Psoas muscle (tissue), 8 donors: ENCODE results near the gene PCBD1. TPM values are rescaled to one million over a fixed set of nuclear protein-coding genes. Genes with fewer than 3 reads are reported as not detected.

Experiments used
- ATAC-seq, 4 donors: fragments of 200-7000 bp; cut with Tn5 transposase; one replicate each; pipeline ENCODE4 v1.9.1; 2020; ENCODE audit warnings: moderate library complexity in 3 of 4, mild to moderate bottlenecking in 2 of 4
- DNase-seq, 2 donors: peaks; one replicate each; pipeline ENCODE4 v3.0.0-alpha.2; 2020
- H3K27ac ChIP-seq: fragments of 200-600 bp; one replicate; pipeline ENCODE4 v1.8.0; 2022
- H3K27me3 ChIP-seq, 3 donors: fragments of 200-600 bp in 1 of 3; one replicate each; pipeline versions ENCODE4 v1.6.1 to v1.8.0; 2013 to 2022; ENCODE audit warnings: low read length in 2 of 3, mild to moderate bottlenecking in 2 of 3, moderate library complexity in 1 of 3; ENCODE audit not compliant: insufficient read depth in 3 of 3
- H3K36me3 ChIP-seq, 2 donors: fragments of 200-600 bp in 1 of 2; one replicate each; pipeline versions ENCODE4 v1.6.1 to v1.8.0; 2013 to 2022; ENCODE audit warnings: low read depth in 1 of 2, mild to moderate bottlenecking in 1 of 2, moderate library complexity in 1 of 2; ENCODE audit not compliant: insufficient read depth in 1 of 2
- H3K4me1 ChIP-seq: fragments of 200-600 bp; one replicate; pipeline ENCODE4 v1.8.0; 2022
- H3K4me3 ChIP-seq: fragments of 200-600 bp; one replicate; pipeline ENCODE4 v1.8.0; 2022; ENCODE audit warnings: mild to moderate bottlenecking
- H3K9me3 ChIP-seq: fragments of 200-600 bp; one replicate; pipeline ENCODE4 v1.8.0; 2022
- WGBS, 3 donors: extraction: QIAGEN DNeasy Blood & Tissue Kit; methylation state at CpG; one replicate each; pipeline versions ENCODE4 v1.1.6 to v1.1.7; 2013; 5-methylcytosine and 5-hydroxymethylcytosine counted together
- intact Hi-C, 2 donors: fragments of 100-400 bp; cut with DNase I; formaldehyde crosslinking; loops; one replicate each; pipeline versions ENCODE4 v1.11.0 to v1.14.2; 2022
- polyA plus RNA-seq, 3 donors: library from polyadenylated mRNA; stranded (reverse); fragments of 200-250 nt; gene quantifications; one replicate each; pipeline ENCODE4 v1.2.3, GENCODE V29; 2013
- total RNA-seq, 4 donors: library from RNA; stranded (reverse); fragmentation: NEBNext Ultra II Directional in 2 of 4; extraction: Animal tissue kit (Norgen Biotek cat#: 25700) in 2 of 4; gene quantifications; one replicate each; pipeline versions ENCODE4 v1.2.1 to v1.2.4, GENCODE V29; 2021 to 2023
- TF ChIP-seq, protein P1 (sequence below): fragments of 200-600 bp; IDR thresholded peaks from one replicate; pipeline ENCODE4 v1.8.0; 2022; ENCODE audit warnings: antibody characterized with exemption
- donor health status: healthy with polysubstance abuse.
- donor health status: DM: no; HTN: no; CAD: no; lungs with moderate emphysema.
- donor health status: Bipolar disorder and iron deficiency.
- donor health status: healthy.
- donor health status: DM: yes; HTN: yes; CAD: no.
- donor health status: DM: no; HTN: no; CAD: no.
- donor health status: DM: no; HTN: no; CAD: no.
- donor health status: DM: yes; HTN: yes; CAD: no.

PCBD1 gene
- total and polyA plus RNA-seq, 7 donors: 53.9 to 133 (median 78.3) TPM

DNA sequence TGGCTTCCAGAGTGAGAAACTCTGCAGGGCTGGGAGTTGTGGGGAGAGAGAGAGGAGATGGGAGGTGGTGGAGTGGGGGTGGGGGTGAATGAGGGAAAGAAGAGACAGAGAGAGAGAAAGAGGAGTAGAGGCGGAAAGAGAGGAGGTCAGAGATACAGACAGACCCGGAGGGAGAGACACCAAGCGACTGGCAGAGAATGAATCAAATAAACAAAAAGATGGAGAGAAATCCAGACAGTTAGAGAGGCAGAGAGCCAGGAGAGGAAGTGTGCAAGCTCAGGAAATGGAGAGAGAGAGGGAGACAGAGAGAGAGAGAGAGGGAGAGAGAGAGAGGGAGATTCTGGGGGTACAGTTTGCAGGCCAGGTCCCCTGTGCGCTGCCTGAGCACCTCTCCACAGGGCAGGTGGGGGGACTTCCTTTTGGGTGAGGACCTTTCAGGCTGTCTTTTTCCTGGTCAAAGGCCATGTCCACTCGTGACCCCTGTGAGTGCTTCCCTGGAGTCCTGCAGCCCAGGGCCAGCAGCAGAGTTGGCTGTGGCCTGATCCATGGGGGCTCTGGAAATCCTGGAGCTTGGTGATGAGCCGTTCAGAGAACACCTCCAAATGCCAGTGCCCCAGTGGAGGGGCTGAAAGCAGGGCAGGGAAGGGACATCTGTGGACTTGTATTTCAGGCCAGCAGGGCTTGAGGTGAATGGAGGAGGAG is 25.0 kb upstream of the PCBD1 start:
- WGBS, 3 donors: 59 to 83% (median 71%) methylated on average over 6 of the region's 6 CpGs
- Histone ChIP-seq H3K27ac (no peak overlapping the region), H3K36me3 (no peaks in the 10 kb centered on the region), H3K4me3 (no peak overlapping the region), H3K9me3 (no peaks in the 10 kb centered on the region), H3K4me1 (no peaks in the 10 kb centered on the region), H3K27me3 (peaks cover 0 to 8% (median 0%) of the 10 kb centered on the region in 3 donors)
- TF ChIP-seq, protein P1, sequence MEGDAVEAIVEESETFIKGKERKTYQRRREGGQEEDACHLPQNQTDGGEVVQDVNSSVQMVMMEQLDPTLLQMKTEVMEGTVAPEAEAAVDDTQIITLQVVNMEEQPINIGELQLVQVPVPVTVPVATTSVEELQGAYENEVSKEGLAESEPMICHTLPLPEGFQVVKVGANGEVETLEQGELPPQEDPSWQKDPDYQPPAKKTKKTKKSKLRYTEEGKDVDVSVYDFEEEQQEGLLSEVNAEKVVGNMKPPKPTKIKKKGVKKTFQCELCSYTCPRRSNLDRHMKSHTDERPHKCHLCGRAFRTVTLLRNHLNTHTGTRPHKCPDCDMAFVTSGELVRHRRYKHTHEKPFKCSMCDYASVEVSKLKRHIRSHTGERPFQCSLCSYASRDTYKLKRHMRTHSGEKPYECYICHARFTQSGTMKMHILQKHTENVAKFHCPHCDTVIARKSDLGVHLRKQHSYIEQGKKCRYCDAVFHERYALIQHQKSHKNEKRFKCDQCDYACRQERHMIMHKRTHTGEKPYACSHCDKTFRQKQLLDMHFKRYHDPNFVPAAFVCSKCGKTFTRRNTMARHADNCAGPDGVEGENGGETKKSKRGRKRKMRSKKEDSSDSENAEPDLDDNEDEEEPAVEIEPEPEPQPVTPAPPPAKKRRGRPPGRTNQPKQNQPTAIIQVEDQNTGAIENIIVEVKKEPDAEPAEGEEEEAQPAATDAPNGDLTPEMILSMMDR: no peak
- ATAC-seq (no peak), DNase-seq (peak in 1 of 2 donors; percentile 15)
- intact Hi-C loops: no loop called here

DNA sequence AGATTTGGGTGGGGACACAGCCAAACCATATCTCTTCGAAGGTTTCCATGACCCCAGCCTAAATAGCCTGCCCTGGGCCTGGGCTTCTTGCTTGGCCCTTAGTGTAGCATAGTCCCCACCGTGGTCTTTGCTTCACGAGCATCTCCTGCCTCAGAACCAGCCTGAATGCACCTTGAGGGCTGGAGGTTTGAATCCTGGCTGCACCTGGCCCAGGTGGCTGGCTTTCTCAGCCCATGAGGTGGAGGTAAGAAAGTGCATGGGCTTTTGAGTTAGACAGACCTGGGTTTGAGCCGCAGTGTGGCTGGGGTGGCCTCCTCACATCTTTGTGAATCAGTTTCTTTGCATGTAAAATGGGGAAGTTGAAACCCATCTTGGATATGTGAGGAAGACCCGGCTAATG is 24.2 kb upstream of the PCBD1 start:
- 91 to 94% (median 92%) methylated on average over 5 of the region's 5 CpGs for WGBS, 3 donors
- Histone ChIP-seq H3K4me3 (no peak overlapping the region), H3K9me3 (no peaks in the 10 kb centered on the region), H3K36me3 (no peaks in the 10 kb centered on the region), H3K27ac (no peak overlapping the region), H3K4me1 (peaks cover under 1% of the 10 kb centered on the region), H3K27me3 (peaks cover 0 to 5% (median 0%) of the 10 kb centered on the region in 3 donors)
- TF ChIP-seq, protein P1: no peak
- ATAC-seq (no peak), DNase-seq (peak in 1 of 2 donors; percentile 17)
- intact Hi-C loops: no loop called here

GRCh38 chr10:70911386-70911785 is 23.0 kb upstream of the PCBD1 start:
- TF ChIP-seq, protein P1: no peak
- intact Hi-C loops: no loop called here
- 85 to 86% (median 85%) methylated on average over 4 of the region's 4 CpGs for WGBS, 3 donors
- no peak for ATAC-seq
- Histone ChIP-seq H3K27me3 (no peaks in the 10 kb centered on the region), H3K4me1 (peaks cover 4% of the 10 kb centered on the region), H3K4me3 (no peak overlapping the region), H3K27ac (no peak overlapping the region), H3K9me3 (no peaks in the 10 kb centered on the region), H3K36me3 (no peaks in the 10 kb centered on the region)
- DNase-seq: peak in 1 of 2 donors; percentile 15

GRCh38 chr10:70910486-70911341 is 22.3 kb upstream of the PCBD1 start:
- peaks cover 4% of the 10 kb centered on the region for H3K4me1 ChIP-seq
- no peaks in the 10 kb centered on the region for H3K36me3 ChIP-seq
- WGBS, 3 donors: 91 to 95% (median 94%) methylated on average over 15 to 16 of the region's 16 CpGs
- TF ChIP-seq, protein P1: no peak
- H3K27ac ChIP-seq: no peak overlapping the region
- intact Hi-C loops: no loop called here
- ATAC-seq (no peak), DNase-seq (peak in 1 of 2 donors; percentile 23)
- no peak overlapping the region for H3K4me3 ChIP-seq
- no peaks in the 10 kb centered on the region for H3K27me3 ChIP-seq
- H3K9me3 ChIP-seq: no peaks in the 10 kb centered on the region
